ENCODE data around the gene TNIP3. TPM values are rescaled to one million over a fixed set of nuclear protein-coding genes. Genes with fewer than 3 reads are reported as not detected.
A peak's percentile ranks its signal among the peaks of the same experiment; 100 is the strongest.

The TNIP3 gene
- total and polyA plus RNA-seq, 10 donors = 0.24 to 3.8 (median 1.5) TPM

GRCh38 chr4:121107507-121107906 lies 56.6 kb downstream of the TNIP3 start:
- no peak for DNase-seq
- TF ChIP-seq POLR2AphosphoS5 (IDR thresholded peaks at IDR 0.05) = no peak
- no peak for TF ChIP-seq POLR2A (IDR thresholded peaks at IDR 0.05)
- TF ChIP-seq, protein P1, sequence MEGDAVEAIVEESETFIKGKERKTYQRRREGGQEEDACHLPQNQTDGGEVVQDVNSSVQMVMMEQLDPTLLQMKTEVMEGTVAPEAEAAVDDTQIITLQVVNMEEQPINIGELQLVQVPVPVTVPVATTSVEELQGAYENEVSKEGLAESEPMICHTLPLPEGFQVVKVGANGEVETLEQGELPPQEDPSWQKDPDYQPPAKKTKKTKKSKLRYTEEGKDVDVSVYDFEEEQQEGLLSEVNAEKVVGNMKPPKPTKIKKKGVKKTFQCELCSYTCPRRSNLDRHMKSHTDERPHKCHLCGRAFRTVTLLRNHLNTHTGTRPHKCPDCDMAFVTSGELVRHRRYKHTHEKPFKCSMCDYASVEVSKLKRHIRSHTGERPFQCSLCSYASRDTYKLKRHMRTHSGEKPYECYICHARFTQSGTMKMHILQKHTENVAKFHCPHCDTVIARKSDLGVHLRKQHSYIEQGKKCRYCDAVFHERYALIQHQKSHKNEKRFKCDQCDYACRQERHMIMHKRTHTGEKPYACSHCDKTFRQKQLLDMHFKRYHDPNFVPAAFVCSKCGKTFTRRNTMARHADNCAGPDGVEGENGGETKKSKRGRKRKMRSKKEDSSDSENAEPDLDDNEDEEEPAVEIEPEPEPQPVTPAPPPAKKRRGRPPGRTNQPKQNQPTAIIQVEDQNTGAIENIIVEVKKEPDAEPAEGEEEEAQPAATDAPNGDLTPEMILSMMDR (IDR thresholded peaks at IDR 0.05 in 8 of 11, conservative IDR thresholded peaks at IDR 0.05 in 3 of 11) = no peak
- Histone ChIP-seq H3K27ac (no peak overlapping the region), H3K9me3 (no peaks in the 10 kb centered on the region), H3K36me3 (no peaks in the 10 kb centered on the region), H3K27me3 (replicated peaks in 1 of 7) (peaks cover 0 to 9% (median 0%) of the 10 kb centered on the region in 7 donors), H3K4me1 (no peaks in the 10 kb centered on the region), H3K4me3 (no peak overlapping the region)
- WGBS, 5 donors = 84 to 95% (median 94%) methylated on average over 4 of the region's 4 CpGs
- intact Hi-C loops (cut with DNase I; ENCODE audit: low total_unique reads) = no loop called here

GRCh38 chr4:121100093-121100775 lies 63.9 kb downstream of the TNIP3 start:
- Histone ChIP-seq H3K4me1 (no peaks in the 10 kb centered on the region), H3K9me3 (no peaks in the 10 kb centered on the region), H3K27ac (no peak overlapping the region), H3K4me3 (no peak overlapping the region), H3K36me3 (no peaks in the 10 kb centered on the region), H3K27me3 (replicated peaks in 1 of 7) (no peaks in the 10 kb centered on the region)
- intact Hi-C loops (cut with DNase I; ENCODE audit: low total_unique reads) = no loop called here
- no peak for DNase-seq
- WGBS, 5 donors = 64 to 90% (median 77%) methylated on average over 2 of the region's 2 CpGs
- TF ChIP-seq POLR2A (IDR thresholded peaks at IDR 0.05) = no peak

GRCh38 chr4:121098266-121098665 lies 65.9 kb downstream of the TNIP3 start:
- no peaks in the 10 kb centered on the region for H3K4me1 ChIP-seq
- no peaks in the 10 kb centered on the region for H3K9me3 ChIP-seq
- TF ChIP-seq POLR2AphosphoS5 (IDR thresholded peaks at IDR 0.05) (no peak), POLR2A (IDR thresholded peaks at IDR 0.05) (no peak)
- TF ChIP-seq, protein P1 (IDR thresholded peaks at IDR 0.05 in 8 of 11, conservative IDR thresholded peaks at IDR 0.05 in 3 of 11) = no peak
- H3K4me3 ChIP-seq = no peak overlapping the region
- H3K27ac ChIP-seq = no peak overlapping the region
- H3K27me3 ChIP-seq (replicated peaks in 1 of 7) = no peaks in the 10 kb centered on the region
- no peak for DNase-seq
- intact Hi-C loops (cut with DNase I; ENCODE audit: low total_unique reads) = loop anchor here (5.0 kb wide), 1 partner anchor 946 kb away; no protein-coding TSS in a partner anchor
- H3K36me3 ChIP-seq = no peaks in the 10 kb centered on the region
- 34 to 63% (median 48%) methylated on average over 2 of the region's 2 CpGs for WGBS, 5 donors

- WGBS, 5 donors = 28 to 40% (median 35%) methylated on average over 2 of the region's 2 CpGs
- H3K27ac ChIP-seq = no peak overlapping the region
- intact Hi-C loops (cut with DNase I; ENCODE audit: low total_unique reads) = loop anchor here (5.0 kb wide), 1 partner anchor 944 kb away; no protein-coding TSS in a partner anchor
- H3K4me1 ChIP-seq = no peaks in the 10 kb centered on the region
- H3K36me3 ChIP-seq = no peaks in the 10 kb centered on the region
- no peaks in the 10 kb centered on the region for H3K27me3 ChIP-seq (replicated peaks in 1 of 7)
- H3K9me3 ChIP-seq = no peaks in the 10 kb centered on the region
- TF ChIP-seq, protein P1 (IDR thresholded peaks at IDR 0.05 in 8 of 11, conservative IDR thresholded peaks at IDR 0.05 in 3 of 11) = peak in 10 of 11 experiments; percentile 31 to 52 (median 38)
- TF ChIP-seq POLR2A (IDR thresholded peaks at IDR 0.05) = no peak
- no peak for TF ChIP-seq POLR2AphosphoS5 (IDR thresholded peaks at IDR 0.05)
- DNase-seq = no peak
- no peak overlapping the region for H3K4me3 ChIP-seq
These were observed 67.5 kb downstream of the TNIP3 start for GRCh38 chr4:121096629-121097028.
